Fibroblast of villous mesenchyme (primary cell): ENCODE results near the gene RNF19B. TPM values are rescaled to one million over a fixed set of nuclear protein-coding genes. Genes with fewer than 3 reads are reported as not detected.

ENCODE experiments used
- DNase-seq: peaks from one replicate; pipeline ENCODE4 v3.0.0-alpha.2; 2010; ENCODE audit warnings: low read depth
- H3K4me3 ChIP-seq: 2 replicates; pipeline ENCODE4 v1.5.1; 2011; ENCODE audit warnings: low read depth, mild to moderate bottlenecking, low read length
- total RNA-seq: library from RNA; depleted of rRNA; stranded (reverse); fragments of >200 nt; gene quantifications from 2 replicates; pipeline ENCODE4 v1.2.3, GENCODE V29; 2012
- TF ChIP-seq, protein P1 (sequence below): IDR thresholded peaks from 2 replicates; pipeline ENCODE4 v1.5.1; 2012; ENCODE audit warnings: low read depth, mild to moderate bottlenecking, low read length; ENCODE audit not compliant: insufficient read depth

RNF19B gene
- total RNA-seq, 1 donor: 9.5 TPM

DNA sequence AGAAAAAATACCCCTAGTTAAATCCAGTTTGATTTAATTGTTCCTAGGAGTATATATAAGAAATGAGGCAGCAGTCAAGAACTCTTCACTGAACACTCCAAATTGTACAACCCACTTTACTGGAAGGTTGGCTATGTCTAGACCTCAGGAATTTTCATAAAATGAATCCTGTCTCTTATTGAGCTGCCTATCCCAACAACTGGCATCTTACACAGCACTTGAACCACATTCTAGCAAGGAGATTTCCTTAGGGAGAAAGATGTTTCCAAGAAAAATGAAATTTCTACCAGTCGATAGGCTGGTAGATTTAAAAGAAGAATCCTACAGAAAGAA lies 16.3 kb downstream of the RNF19B start:
- TF ChIP-seq, protein P1, sequence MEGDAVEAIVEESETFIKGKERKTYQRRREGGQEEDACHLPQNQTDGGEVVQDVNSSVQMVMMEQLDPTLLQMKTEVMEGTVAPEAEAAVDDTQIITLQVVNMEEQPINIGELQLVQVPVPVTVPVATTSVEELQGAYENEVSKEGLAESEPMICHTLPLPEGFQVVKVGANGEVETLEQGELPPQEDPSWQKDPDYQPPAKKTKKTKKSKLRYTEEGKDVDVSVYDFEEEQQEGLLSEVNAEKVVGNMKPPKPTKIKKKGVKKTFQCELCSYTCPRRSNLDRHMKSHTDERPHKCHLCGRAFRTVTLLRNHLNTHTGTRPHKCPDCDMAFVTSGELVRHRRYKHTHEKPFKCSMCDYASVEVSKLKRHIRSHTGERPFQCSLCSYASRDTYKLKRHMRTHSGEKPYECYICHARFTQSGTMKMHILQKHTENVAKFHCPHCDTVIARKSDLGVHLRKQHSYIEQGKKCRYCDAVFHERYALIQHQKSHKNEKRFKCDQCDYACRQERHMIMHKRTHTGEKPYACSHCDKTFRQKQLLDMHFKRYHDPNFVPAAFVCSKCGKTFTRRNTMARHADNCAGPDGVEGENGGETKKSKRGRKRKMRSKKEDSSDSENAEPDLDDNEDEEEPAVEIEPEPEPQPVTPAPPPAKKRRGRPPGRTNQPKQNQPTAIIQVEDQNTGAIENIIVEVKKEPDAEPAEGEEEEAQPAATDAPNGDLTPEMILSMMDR: no peak
- no peak for DNase-seq
- no peak overlapping the region for H3K4me3 ChIP-seq

DNA sequence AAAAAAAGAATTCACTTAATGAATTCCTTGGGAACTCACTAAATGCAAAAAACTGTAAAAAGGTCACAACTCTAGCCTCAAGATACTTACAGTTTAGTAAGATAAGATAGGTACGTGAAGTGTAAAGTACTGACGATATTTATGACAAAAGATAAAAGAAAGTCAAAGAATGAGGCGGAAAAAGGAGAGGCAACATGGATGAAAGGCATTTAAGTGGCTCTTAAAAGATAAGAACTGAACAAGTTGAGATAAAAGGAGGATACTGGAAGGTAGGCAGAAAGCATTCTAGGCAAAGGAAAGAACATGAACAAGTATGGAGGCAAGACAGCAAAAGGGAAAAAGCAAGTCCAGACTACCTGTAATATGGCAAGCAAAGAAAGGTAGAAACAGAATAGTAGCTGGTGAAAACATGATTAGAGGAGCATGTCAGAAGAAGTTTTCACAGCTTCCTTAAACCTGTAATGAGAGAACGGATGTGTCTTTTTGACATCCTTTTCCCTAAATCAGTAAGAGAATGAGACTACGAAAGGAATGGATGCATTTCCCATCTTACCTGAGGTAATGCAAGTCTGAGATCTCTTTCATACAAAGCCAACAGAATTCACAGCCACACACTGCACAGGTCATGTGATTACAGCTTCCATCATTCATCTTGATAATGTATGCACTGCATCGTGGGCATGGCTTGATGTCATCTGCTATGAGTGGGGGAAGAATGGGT lies 16.8 kb downstream of the RNF19B start:
- TF ChIP-seq, protein P1: no peak
- no peak overlapping the region for H3K4me3 ChIP-seq

DNA sequence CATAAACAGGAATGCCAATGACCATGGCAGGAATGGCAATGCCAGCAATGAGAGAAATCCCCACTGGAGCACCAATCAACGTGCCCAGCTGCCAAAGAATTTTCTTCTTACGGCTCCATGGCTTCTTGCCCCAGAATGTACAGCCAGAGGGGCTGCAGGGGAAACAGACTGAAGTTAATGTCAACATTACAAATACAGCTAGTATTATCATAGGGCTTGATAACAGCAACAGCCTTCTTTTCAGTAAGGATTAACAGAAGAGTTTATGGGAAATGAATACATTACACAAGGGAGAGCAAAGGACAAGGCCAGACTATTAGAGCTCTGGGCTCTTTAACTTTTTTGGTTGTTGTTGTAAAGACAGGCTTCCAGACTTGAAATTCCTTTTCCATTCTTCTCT lies 18.2 kb downstream of the RNF19B start:
- TF ChIP-seq, protein P1: no peak
- peak; percentile 36 for DNase-seq
- no peak overlapping the region for H3K4me3 ChIP-seq

More for the DNA sequence above, 16.8 kb downstream of the RNF19B start:
- DNase-seq: no peak

DNA sequence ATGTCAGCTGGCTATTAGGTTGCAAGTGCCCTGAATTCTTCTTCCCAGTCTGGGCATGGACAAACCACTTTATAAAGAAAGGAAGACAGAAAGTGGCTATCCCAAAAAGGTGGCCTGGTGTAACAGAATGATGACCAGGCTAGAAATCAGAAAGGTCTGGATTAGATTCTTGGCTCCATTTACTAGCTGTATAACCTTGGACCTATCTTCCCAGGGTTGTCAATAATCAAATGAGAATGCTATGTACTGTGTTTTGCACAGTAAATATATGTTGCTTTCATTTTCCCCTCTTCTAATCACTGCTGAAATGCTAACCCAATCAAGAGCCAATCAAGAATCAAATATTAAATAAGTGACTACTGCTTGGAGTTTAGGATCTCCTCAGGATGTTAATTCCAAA lies 20.4 kb downstream of the RNF19B start:
- TF ChIP-seq, protein P1: no peak
- no peak overlapping the region for H3K4me3 ChIP-seq
- DNase-seq: no peak

DNA sequence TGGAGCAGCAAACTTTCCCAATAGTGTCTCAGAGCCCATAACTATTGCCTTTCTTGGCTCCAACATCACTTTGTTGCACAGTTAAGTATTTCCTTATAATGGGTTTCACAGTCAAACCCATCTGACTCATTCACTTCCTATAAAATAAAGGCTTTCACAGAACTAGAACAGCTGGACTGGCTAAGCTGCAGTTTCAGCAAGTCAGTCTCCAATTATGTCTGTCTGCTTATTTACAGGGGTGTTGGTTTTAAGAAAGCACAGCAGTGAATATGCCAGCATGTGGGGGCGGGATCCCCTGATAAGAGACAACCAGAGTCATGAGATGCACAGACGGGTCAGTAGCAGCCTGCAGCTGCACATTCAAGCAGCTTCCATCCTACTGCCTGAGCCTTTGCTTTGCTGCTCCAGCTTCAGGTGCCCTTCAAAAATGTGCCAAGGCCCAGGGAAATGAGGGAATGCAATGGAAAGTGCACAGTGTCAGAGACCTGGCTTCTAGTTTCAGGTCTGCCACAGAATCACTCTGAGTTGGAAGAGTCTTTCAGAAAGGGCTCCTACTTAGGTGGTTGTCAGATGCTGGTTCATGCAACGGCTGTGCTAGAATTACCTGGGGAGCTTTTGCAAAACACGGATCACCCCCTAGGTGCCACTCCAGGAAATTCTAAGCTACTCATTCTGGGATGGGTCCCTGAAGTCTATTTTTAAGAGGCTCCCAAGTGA lies 24.8 kb downstream of the RNF19B start:
- peak; percentile 98 for DNase-seq
- TF ChIP-seq, protein P1: no peak
- H3K4me3 ChIP-seq: no peak overlapping the region

DNA sequence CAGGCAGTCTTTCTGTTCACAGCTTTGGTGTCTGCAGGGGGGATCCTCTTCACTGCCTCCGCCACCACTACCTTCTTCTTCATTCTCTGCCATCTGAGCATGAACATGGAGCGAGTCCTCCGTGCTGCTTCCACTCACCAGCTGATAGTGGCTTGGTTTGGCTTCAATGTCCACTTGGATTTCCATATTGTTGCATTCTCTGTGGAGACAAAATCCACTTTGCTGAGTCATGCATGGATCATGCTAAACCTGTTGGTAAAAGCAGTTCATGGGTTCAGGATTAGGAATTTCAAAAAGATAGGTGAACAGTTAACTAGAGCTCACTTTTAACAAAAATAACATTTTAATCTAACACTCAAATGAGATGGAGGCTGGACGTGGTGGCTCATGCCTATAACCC lies 27.5 kb downstream of the RNF19B start:
- DNase-seq: no peak
- H3K4me3 ChIP-seq: no peak overlapping the region
- TF ChIP-seq, protein P1: no peak
